HG03095 (cell line): ENCODE data around the gene RIN3.

Experiments
- ATAC-seq: cut with Tn5 transposase; IDR thresholded peaks from one replicate; pipeline ENCODE4 v1.9.1; 2021; ENCODE audit warnings: moderate library complexity; ENCODE audit not compliant: unreplicated experiment

The RIN3 gene

GRCh38 chr14:92572050-92572449, 58.5 kb downstream of the RIN3 start:
- no peak for ATAC-seq

GRCh38 chr14:92573761-92574498, 60.3 kb downstream of the RIN3 start:
- no peak for ATAC-seq

- ATAC-seq = no peak
Measured at GRCh38 chr14:92575061-92575747, 61.6 kb downstream of the RIN3 start.

GRCh38 chr14:92575748-92576303, 62.2 kb downstream of the RIN3 start:
- ATAC-seq = no peak

GRCh38 chr14:92577321-92577742, 63.8 kb downstream of the RIN3 start:
- ATAC-seq = peak; percentile 73

- ATAC-seq = no peak
Measured at GRCh38 chr14:92578511-92578910, 64.9 kb downstream of the RIN3 start.

- ATAC-seq = no peak
Measured at GRCh38 chr14:92579244-92579936, 65.8 kb downstream of the RIN3 start.

- ATAC-seq = no peak
Measured at GRCh38 chr14:92581206-92581605, 67.6 kb downstream of the RIN3 start.

GRCh38 chr14:92581966-92582566, 68.5 kb downstream of the RIN3 start:
- ATAC-seq = no peak

GRCh38 chr14:92582706-92583452, 69.3 kb downstream of the RIN3 start:
- peak; percentile 63 for ATAC-seq

GRCh38 chr14:92584220-92584619, 70.6 kb downstream of the RIN3 start:
- no peak for ATAC-seq

GRCh38 chr14:92584816-92585215, 71.2 kb downstream of the RIN3 start:
- no peak for ATAC-seq

GRCh38 chr14:92585981-92586937, 72.7 kb downstream of the RIN3 start:
- peak; percentile 43 for ATAC-seq

GRCh38 chr14:92586963-92587699, 73.5 kb downstream of the RIN3 start:
- ATAC-seq = no peak

- ATAC-seq = no peak
Measured at GRCh38 chr14:92587700-92588085, 74.1 kb downstream of the RIN3 start.

- no peak for ATAC-seq
Measured at GRCh38 chr14:92589213-92589852, 75.8 kb downstream of the RIN3 start.

GRCh38 chr14:92590176-92590575, 76.6 kb downstream of the RIN3 start:
- no peak for ATAC-seq

- ATAC-seq = no peak
Measured at GRCh38 chr14:92590941-92591340, 77.4 kb downstream of the RIN3 start.
